RKO (cell line): Measurements from ENCODE around the gene PRMT2.
"Not testable (repeated sequence)": the region's sequence is repeated elsewhere in the genome, so short reads cannot be mapped to it uniquely, and the experiment has no call there.

Experiments
- DNase-seq: peaks from one replicate; pipeline ENCODE4 v3.0.0-alpha.2; 2016; ENCODE audit warnings: low spot score

The PRMT2 gene

GRCh38 chr21:46668904-46669303, 33.4 kb downstream of the PRMT2 start:
- DNase-seq = not testable (repeated sequence)

- no peak for DNase-seq
Measured at GRCh38 chr21:46674430-46675007, 39.0 kb downstream of the PRMT2 start.

- DNase-seq = no peak
Measured at GRCh38 chr21:46675595-46676280, 40.3 kb downstream of the PRMT2 start.

- DNase-seq = not testable (repeated sequence)
Measured at GRCh38 chr21:46676542-46676941, 41.1 kb downstream of the PRMT2 start.

GRCh38 chr21:46681593-46681992, 46.1 kb downstream of the PRMT2 start:
- not testable (repeated sequence) for DNase-seq

- DNase-seq = not testable (repeated sequence)
Measured at GRCh38 chr21:46698652-46699051, 63.2 kb downstream of the PRMT2 start.

GRCh38 chr21:46699104-46699503, 63.6 kb downstream of the PRMT2 start:
- DNase-seq = not testable (repeated sequence)
